Tibial artery (tissue), 4 donors: Measurements from ENCODE around the gene KIF6.

Experiments
- DNase-seq, 2 donors: peaks; one replicate each; pipeline ENCODE4 v3.0.0-alpha.2; 2019
- H3K27ac ChIP-seq, 2 donors: fragments of 200-600 bp; sonication (generic) in 1 of 2; 1 replicate in 1 of 2; 2 replicates in 1 of 2; pipeline ENCODE4 v1.5.1; 2018 to 2019; ENCODE audit warnings: mild to moderate bottlenecking in 1 of 2
- H3K27me3 ChIP-seq, 2 donors: fragments of 200-600 bp; sonication (generic) in 1 of 2; one replicate each; pipeline versions ENCODE4 v1.5.1 to v1.6.0; 2016 to 2019
- H3K36me3 ChIP-seq, 3 donors: fragments of 200-600 bp; sonication (generic) in 2 of 3; one replicate each; pipeline ENCODE4 v1.5.1; 2016 to 2019; ENCODE audit warnings: mild to moderate bottlenecking in 2 of 3
- H3K4me1 ChIP-seq, 4 donors: fragments of 200-600 bp; sonication (generic) in 2 of 4; 1 replicate in 3 of 4; 2 replicates in 1 of 4; pipeline ENCODE4 v1.5.1; 2016 to 2019
- H3K4me3 ChIP-seq, 2 donors: fragments of 200-600 bp; sonication (generic) in 1 of 2; 1 replicate in 1 of 2; 2 replicates in 1 of 2; pipeline ENCODE4 v1.5.1; 2018 to 2019; ENCODE audit warnings: mild to moderate bottlenecking in 2 of 2
- H3K9me3 ChIP-seq, 3 donors: fragments of 200-600 bp; sonication (generic) in 1 of 3; one replicate each; pipeline ENCODE4 v1.5.1; 2016 to 2019
- CTCF ChIP-seq, 2 experiments: fragments of 200-600 bp in 1 of 2; fragments of 450-650 bp in 1 of 2; IDR thresholded peaks; one replicate each; pipeline ENCODE4 v1.5.1; 2017 to 2019; ENCODE audit warnings: antibody characterized with exemption in 2 of 2, mild to moderate bottlenecking in 1 of 2, moderate library complexity in 1 of 2
- intact Hi-C: fragments of 100-400 bp; cut with DNase I; formaldehyde crosslinking; loops from one replicate; pipeline ENCODE4 v1.15.0; 2023; ENCODE audit warnings: low total_unique reads

The KIF6 gene

GRCh38 chr6:39343396-39343870 is 381.8 kb downstream of the KIF6 start:
- H3K4me3 ChIP-seq = no peak overlapping the region
- H3K4me1 ChIP-seq = peaks cover 0 to 58% (median 27%) of the 10 kb centered on the region in 4 donors
- no peaks in the 10 kb centered on the region for H3K36me3 ChIP-seq
- no peaks in the 10 kb centered on the region for H3K9me3 ChIP-seq
- DNase-seq = no peak
- TF ChIP-seq CTCF (IDR thresholded peaks at IDR 0.05) = no peak
- H3K27me3 ChIP-seq = no peaks in the 10 kb centered on the region
- intact Hi-C loops = no loop called here
- no peak overlapping the region for H3K27ac ChIP-seq

GRCh38 chr6:39342692-39343395 is 382.4 kb downstream of the KIF6 start:
- no peak for DNase-seq
- intact Hi-C loops = no loop called here
- Histone ChIP-seq H3K27ac (no peak overlapping the region), H3K4me1 (peaks cover 0 to 58% (median 27%) of the 10 kb centered on the region in 4 donors), H3K4me3 (no peak overlapping the region), H3K27me3 (no peaks in the 10 kb centered on the region), H3K36me3 (no peaks in the 10 kb centered on the region), H3K9me3 (no peaks in the 10 kb centered on the region)
- no peak for TF ChIP-seq CTCF (IDR thresholded peaks at IDR 0.05)

GRCh38 chr6:39341937-39342336 is 383.3 kb downstream of the KIF6 start:
- Histone ChIP-seq H3K36me3 (no peaks in the 10 kb centered on the region), H3K9me3 (no peaks in the 10 kb centered on the region), H3K4me1 (peaks cover 0 to 58% (median 27%) of the 10 kb centered on the region in 4 donors), H3K4me3 (no peak overlapping the region), H3K27me3 (no peaks in the 10 kb centered on the region), H3K27ac (no peak overlapping the region)
- DNase-seq = no peak
- intact Hi-C loops = no loop called here
- no peak for TF ChIP-seq CTCF (IDR thresholded peaks at IDR 0.05)

- no peak for TF ChIP-seq CTCF (IDR thresholded peaks at IDR 0.05)
- H3K4me3 ChIP-seq = no peak overlapping the region
- H3K27ac ChIP-seq = no peak overlapping the region
- no peaks in the 10 kb centered on the region for H3K9me3 ChIP-seq
- DNase-seq = no peak
- no peaks in the 10 kb centered on the region for H3K27me3 ChIP-seq
- intact Hi-C loops = no loop called here
- H3K4me1 ChIP-seq = peaks cover 0 to 58% (median 29%) of the 10 kb centered on the region in 4 donors
- H3K36me3 ChIP-seq = no peaks in the 10 kb centered on the region
These were observed 383.9 kb downstream of the KIF6 start for GRCh38 chr6:39341352-39341751.

- no peaks in the 10 kb centered on the region for H3K9me3 ChIP-seq
- H3K27ac ChIP-seq = peak overlapping the region; percentile 36 to 38
- DNase-seq = no peak
- no peak overlapping the region for H3K4me3 ChIP-seq
- H3K4me1 ChIP-seq = peaks cover 0 to 52% (median 28%) of the 10 kb centered on the region in 4 donors
- intact Hi-C loops = no loop called here
- H3K36me3 ChIP-seq = no peaks in the 10 kb centered on the region
- H3K27me3 ChIP-seq = no peaks in the 10 kb centered on the region
- TF ChIP-seq CTCF (IDR thresholded peaks at IDR 0.05) = no peak
These were observed 385.2 kb downstream of the KIF6 start for GRCh38 chr6:39339868-39340550.
